ENCODE data around the gene ZNF503.

- TF ChIP-seq CTCF (IDR thresholded peaks at IDR 0.05): no peak
- no peak for TF ChIP-seq ZFX (IDR thresholded peaks at IDR 0.05; ENCODE audit: borderline replicate concordance)
These were observed 46.6 kb upstream of the ZNF503 start for GRCh38 chr10:75448166-75448565.

Data from 22Rv1 (cell line).